ENCODE results near the gene ROR1.
"Not testable (repeated sequence)": the region's sequence is repeated elsewhere in the genome, so short reads cannot be mapped to it uniquely, and the experiment has no call there.

The ROR1 gene

GRCh38 chr1:63759778-63760177 is 14.0 kb upstream of the ROR1 start:
- DNase-seq (ENCODE audit: low spot score) = no peak

GRCh38 chr1:63770381-63770780 is 3.4 kb upstream of the ROR1 start:
- no peak for DNase-seq (ENCODE audit: low spot score)

GRCh38 chr1:63772201-63772600 is 1.6 kb upstream of the ROR1 start:
- no peak for DNase-seq (ENCODE audit: low spot score)

GRCh38 chr1:63772876-63773275 is 941 bp upstream of the ROR1 start:
- DNase-seq (ENCODE audit: low spot score) = no peak

GRCh38 chr1:63773496-63773814 is 362 bp upstream of the ROR1 start:
- no peak for DNase-seq (ENCODE audit: low spot score)

GRCh38 chr1:63774617-63775417 is 1.0 kb downstream of the ROR1 start:
- peak; percentile 12 for DNase-seq (ENCODE audit: low spot score)

DNA sequence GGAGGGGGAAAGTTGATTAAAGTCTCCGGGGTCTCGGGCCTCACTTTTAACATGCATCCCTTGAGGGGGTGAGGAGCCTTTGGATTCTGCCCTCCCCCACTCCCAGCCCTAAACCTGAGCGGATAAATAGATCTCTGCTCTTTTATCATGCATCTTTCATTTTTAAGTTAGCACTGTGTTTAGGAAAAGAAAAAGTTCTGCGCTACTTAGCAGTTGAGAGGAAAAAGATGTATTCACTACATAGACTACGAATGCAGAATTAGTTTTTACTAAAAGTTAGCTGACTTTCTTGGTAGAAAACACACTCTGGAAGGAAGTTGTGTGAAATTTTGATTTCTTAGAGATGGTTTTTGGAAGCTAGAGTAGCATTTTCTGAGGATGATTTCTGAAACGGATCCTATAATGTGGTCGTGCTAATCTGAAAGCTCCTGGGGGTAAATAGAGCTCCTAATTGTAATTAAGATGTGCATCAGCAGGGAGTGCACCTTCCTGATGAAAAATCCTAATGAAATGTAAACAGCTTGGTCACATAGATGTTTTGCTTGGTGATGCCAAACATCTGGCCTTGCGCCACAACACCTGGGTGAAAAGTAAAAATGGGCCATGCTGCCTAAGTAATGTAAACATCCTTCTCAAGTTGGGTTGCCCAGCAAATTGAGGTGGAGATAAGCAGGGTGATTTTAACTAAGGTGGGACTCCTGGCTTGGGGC is 1.8 kb downstream of the ROR1 start:
- no peak for DNase-seq (ENCODE audit: low spot score)

DNA sequence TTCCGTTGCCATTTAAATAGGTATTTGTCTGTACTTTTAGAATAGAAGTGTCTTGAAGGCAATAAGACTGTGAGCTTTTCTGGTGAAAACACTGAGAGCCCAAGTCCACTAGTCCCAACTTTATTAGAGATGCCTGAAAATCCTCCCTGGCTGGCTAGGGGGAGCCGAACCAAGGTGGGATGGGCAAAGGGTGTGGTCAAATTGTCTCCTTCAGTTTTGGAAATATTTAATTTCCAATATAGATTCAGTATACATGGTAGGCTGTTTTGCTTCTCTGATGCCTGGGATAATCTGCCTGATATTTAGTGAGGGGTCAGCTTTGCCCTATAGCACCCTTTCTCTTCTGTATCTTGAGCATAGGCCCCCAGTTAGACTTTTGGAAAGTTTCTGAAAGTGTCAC is 3.5 kb downstream of the ROR1 start:
- no peak for DNase-seq (ENCODE audit: low spot score)

GRCh38 chr1:63777965-63778880 is 4.4 kb downstream of the ROR1 start:
- DNase-seq (ENCODE audit: low spot score) = no peak

GRCh38 chr1:63779338-63780211 is 5.8 kb downstream of the ROR1 start:
- DNase-seq (ENCODE audit: low spot score) = no peak

DNA sequence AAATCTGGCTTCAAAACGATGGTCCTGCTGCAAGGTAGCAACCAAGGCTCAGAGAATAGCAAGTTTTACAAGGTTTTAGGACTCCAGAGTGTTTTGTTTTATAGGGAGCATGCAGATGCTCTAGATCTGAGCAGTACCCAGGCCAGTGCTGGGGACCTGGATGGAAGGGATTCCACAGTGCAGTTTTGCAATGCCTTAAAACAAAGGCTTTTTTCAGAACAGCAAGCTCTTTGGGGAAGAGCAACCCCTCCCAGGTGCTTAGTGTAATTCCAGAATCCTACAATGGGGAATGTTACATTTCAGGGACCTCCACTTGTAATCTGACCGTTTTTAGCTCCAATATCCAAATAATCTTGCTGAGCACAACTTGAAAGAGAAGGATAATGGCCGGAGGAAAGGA is 6.7 kb downstream of the ROR1 start:
- DNase-seq (ENCODE audit: low spot score) = no peak

DNA sequence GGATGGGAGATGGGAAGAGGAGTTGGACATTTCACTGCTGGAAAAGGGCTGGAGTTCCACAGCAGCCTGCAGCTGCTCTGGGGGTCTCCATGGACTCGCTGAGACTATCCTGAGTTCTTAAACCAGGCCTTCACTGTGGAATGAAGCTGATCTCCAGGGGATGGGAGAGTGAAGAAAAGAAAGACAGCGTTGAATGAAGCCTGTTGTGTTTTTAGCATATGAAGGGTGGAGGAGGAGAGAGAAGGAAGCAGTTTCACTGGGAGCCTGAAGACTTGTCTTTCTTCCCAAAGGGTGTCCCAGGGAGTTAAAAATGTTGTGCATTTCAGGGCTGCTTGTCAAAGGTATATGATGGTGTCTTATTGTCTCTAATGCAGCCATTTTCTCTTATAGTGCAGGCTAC is 9.2 kb downstream of the ROR1 start:
- DNase-seq (ENCODE audit: low spot score) = no peak

- DNase-seq (ENCODE audit: low spot score) = no peak
Measured at GRCh38 chr1:63784083-63784482, 10.3 kb downstream of the ROR1 start.

GRCh38 chr1:63784489-63785390 is 10.9 kb downstream of the ROR1 start:
- no peak for DNase-seq (ENCODE audit: low spot score)

- DNase-seq (ENCODE audit: low spot score) = not testable (repeated sequence)
Measured at GRCh38 chr1:63787270-63787669, 13.5 kb downstream of the ROR1 start.

GRCh38 chr1:63787875-63788274 is 14.1 kb downstream of the ROR1 start:
- DNase-seq (ENCODE audit: low spot score) = no peak

- DNase-seq (ENCODE audit: low spot score) = no peak
Measured at GRCh38 chr1:63789856-63790605, 16.2 kb downstream of the ROR1 start.

DNA sequence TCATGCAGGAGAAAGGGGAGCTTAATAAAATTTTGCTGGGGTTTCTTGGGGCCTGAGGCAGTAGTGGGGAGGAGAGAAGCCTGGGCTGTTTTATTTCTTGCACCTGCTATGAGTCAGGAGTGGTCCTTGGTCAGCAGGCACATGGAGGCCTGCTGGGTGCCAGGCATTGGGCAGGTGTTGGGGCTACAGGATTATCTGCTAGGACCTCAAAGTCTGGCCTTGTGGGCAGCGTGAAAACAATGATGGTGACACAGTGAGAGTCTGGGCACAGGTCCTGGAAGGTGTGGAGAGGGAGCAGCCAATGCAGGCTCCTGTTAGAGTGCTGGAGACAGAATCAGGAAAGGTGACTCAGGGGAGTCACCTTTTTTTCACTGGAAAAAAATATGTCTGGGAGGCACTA is 17.2 kb downstream of the ROR1 start:
- DNase-seq (ENCODE audit: low spot score) = no peak

DNA sequence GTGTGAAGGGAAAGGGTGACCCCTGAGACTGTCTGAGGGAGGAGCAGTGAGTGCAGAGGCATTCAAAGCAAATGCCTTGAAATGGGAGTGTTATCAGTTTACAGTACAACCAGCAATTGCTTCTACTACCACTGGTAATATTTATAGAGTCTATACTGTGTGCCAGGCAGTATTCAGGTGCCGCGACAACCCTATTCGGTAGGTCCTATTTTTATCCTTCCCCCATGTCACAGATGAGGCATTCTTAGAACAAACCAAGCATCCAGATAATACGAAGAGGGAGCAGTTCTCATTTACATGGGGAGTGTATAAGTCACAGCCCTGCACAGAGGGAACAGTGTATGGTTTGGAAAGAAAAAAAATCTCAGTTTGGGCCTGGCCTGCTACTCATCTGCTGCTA is 18.3 kb downstream of the ROR1 start:
- no peak for DNase-seq (ENCODE audit: low spot score)

DNA sequence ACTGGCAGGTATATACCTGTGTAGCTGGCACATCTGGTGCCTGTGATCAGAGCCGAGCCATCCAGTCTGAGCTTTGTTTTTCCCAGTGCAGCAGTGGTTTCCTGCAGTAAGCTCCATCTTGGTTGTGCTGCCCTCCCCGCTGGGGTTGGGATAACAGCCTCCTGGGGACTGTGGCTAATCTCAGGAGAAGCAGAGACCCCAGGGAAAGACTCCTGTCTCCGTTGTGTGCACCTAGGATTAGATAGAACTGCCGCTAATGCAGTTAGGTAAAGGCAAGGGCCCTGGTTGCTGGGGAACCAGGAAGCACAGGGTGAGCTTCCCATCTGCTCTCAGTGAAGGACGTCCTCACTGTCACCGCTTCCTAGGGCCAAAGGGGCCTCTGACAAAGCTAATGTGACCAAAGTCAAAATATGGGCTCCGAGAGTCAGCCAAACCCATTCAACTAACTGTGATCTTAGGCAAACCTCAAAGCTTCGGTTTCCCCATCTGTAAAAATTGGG is 20.0 kb downstream of the ROR1 start:
- DNase-seq (ENCODE audit: low spot score) = no peak
